SU-DHL-6 (cell line): Measurements from ENCODE around the gene GINS2.

Experiments used
- H2AFZ ChIP-seq: fragments of 200-600 bp; sonication (generic); 2 replicates; pipeline ENCODE4 v1.6.1; 2014; ENCODE audit warnings: low read depth, mild to moderate bottlenecking, moderate library complexity, mixed read lengths, antibody characterized with exemption, low read length; ENCODE audit not compliant: severe bottlenecking
- H3F3A ChIP-seq: fragments of 200-600 bp; shearing (Covaris generic); 2 replicates; pipeline ENCODE4 v1.6.0; 2016; ENCODE audit warnings: antibody characterized with exemption, mild to moderate bottlenecking; ENCODE audit not compliant: insufficient read depth
- H3K27ac ChIP-seq: fragments of 200-600 bp; sonication (generic); 2 replicates; pipeline ENCODE4 v1.5.1; 2016; ENCODE audit warnings: low read depth, mild to moderate bottlenecking, low read length, moderate library complexity, mixed read lengths
- H3K27me3 ChIP-seq: fragments of 200-600 bp; sonication (generic), shearing (Covaris generic); 2 replicates; pipeline ENCODE4 v1.6.0; 2014; ENCODE audit warnings: mild to moderate bottlenecking, low read length
- H3K36me3 ChIP-seq: fragments of 200-600 bp; sonication (generic); 2 replicates; pipeline ENCODE4 v1.6.1; 2014; ENCODE audit warnings: mild to moderate bottlenecking, low read length, mixed read lengths
- H3K4me2 ChIP-seq: fragments of 300-600, 200-600 bp; shearing (Covaris generic), sonication (generic); 2 replicates; pipeline ENCODE4 v1.6.0; 2014; ENCODE audit warnings: low read length, low read depth, mild to moderate bottlenecking; ENCODE audit not compliant: poor library complexity, severe bottlenecking
- H3K4me3 ChIP-seq: fragments of 200-600 bp; sonication (generic); 2 replicates; pipeline ENCODE4 v1.5.1; 2014; ENCODE audit warnings: antibody characterized with exemption, low read length, mild to moderate bottlenecking, mixed read lengths; ENCODE audit not compliant: insufficient read depth, poor library complexity, severe bottlenecking
- H3K79me2 ChIP-seq: fragments of 200-600 bp; sonication (generic); 2 replicates; pipeline ENCODE4 v1.6.1; 2014; ENCODE audit warnings: mild to moderate bottlenecking, low read length, moderate library complexity; ENCODE audit not compliant: insufficient read depth
- H3K9ac ChIP-seq: fragments of 200-600 bp; sonication (generic); 2 replicates; pipeline ENCODE4 v1.7.0; 2014; ENCODE audit warnings: mild to moderate bottlenecking, low read length
- H3K9me2 ChIP-seq: fragments of 200-600 bp; sonication (generic); replicated peaks from 2 replicates; pipeline ENCODE4 v1.6.1; 2014; ENCODE audit warnings: low read length; ENCODE audit not compliant: insufficient read depth
- H3K9me3 ChIP-seq: fragments of 200-600 bp; sonication (generic); 2 replicates; pipeline ENCODE4 v1.6.1; 2014; ENCODE audit warnings: low read length, mixed read lengths; ENCODE audit not compliant: insufficient read depth
- H4K20me1 ChIP-seq: fragments of 200-600 bp; sonication (generic); 2 replicates; pipeline ENCODE4 v1.6.1; 2014; ENCODE audit warnings: low read depth, mild to moderate bottlenecking, antibody characterized with exemption, low read length, moderate library complexity, mixed read lengths
- CTCF ChIP-seq: fragments of 200-600 bp; sonication (generic); IDR thresholded peaks from one replicate; pipeline ENCODE4 v1.5.1; 2017; ENCODE audit warnings: antibody characterized with exemption, mild to moderate bottlenecking, low read length, moderate library complexity; ENCODE audit not compliant: insufficient read depth, poor library complexity, severe bottlenecking
- EZH2phosphoT487 ChIP-seq: fragments of 200-600 bp; sonication (generic), shearing (Covaris generic); conservative IDR thresholded peaks from 2 replicates; pipeline ENCODE4 v1.6.1; 2018; ENCODE audit warnings: mild to moderate bottlenecking, antibody characterized with exemption, low read length, moderate library complexity, mixed read lengths

Gene GINS2

GRCh38 chr16:85735225-85735635 is 46.5 kb upstream of the GINS2 start:
- H4K20me1 ChIP-seq: no peaks in the 10 kb centered on the region
- no peak overlapping the region for H2AFZ ChIP-seq
- no peaks in the 10 kb centered on the region for H3K79me2 ChIP-seq
- H3F3A ChIP-seq: no peaks in the 10 kb centered on the region
- H3K36me3 ChIP-seq: no peaks in the 10 kb centered on the region
- no peak overlapping the region for H3K4me2 ChIP-seq
- no peak overlapping the region for H3K4me3 ChIP-seq
- no peaks in the 10 kb centered on the region for H3K9me2 ChIP-seq
- no peak overlapping the region for H3K27ac ChIP-seq
- H3K9ac ChIP-seq: no peak overlapping the region
- H3K9me3 ChIP-seq: no peaks in the 10 kb centered on the region
- TF ChIP-seq CTCF (no peak), EZH2phosphoT487 (no peak)
- H3K27me3 ChIP-seq: no peaks in the 10 kb centered on the region

GRCh38 chr16:85734311-85735017 is 45.7 kb upstream of the GINS2 start:
- Histone ChIP-seq H3K27ac (no peak overlapping the region), H3K79me2 (no peaks in the 10 kb centered on the region), H3K27me3 (no peaks in the 10 kb centered on the region), H3K9me2 (no peaks in the 10 kb centered on the region), H3K4me2 (no peak overlapping the region), H3F3A (no peaks in the 10 kb centered on the region), H3K9me3 (no peaks in the 10 kb centered on the region), H3K36me3 (no peaks in the 10 kb centered on the region), H4K20me1 (no peaks in the 10 kb centered on the region), H3K9ac (no peak overlapping the region), H3K4me3 (no peak overlapping the region), H2AFZ (no peak overlapping the region)
- TF ChIP-seq EZH2phosphoT487: no peak
- TF ChIP-seq CTCF: no peak

- Histone ChIP-seq H4K20me1 (no peaks in the 10 kb centered on the region), H3K79me2 (no peaks in the 10 kb centered on the region), H3K36me3 (no peaks in the 10 kb centered on the region), H3K27ac (no peak overlapping the region), H3K9ac (no peak overlapping the region), H3K9me2 (no peaks in the 10 kb centered on the region), H3K4me2 (no peak overlapping the region), H3K27me3 (no peaks in the 10 kb centered on the region), H2AFZ (no peak overlapping the region), H3F3A (no peaks in the 10 kb centered on the region), H3K4me3 (no peak overlapping the region), H3K9me3 (no peaks in the 10 kb centered on the region)
- TF ChIP-seq CTCF (no peak), EZH2phosphoT487 (no peak)
Observed at GRCh38 chr16:85733839-85734170, 45.1 kb upstream of the GINS2 start.
